ENCODE measurements around the gene UBASH3A. TPM values are rescaled to one million over a fixed set of nuclear protein-coding genes. Genes with fewer than 3 reads are reported as not detected.

UBASH3A gene
- total RNA-seq, 1 experiment from 2014 or later, result 0.07 TPM

DNA sequence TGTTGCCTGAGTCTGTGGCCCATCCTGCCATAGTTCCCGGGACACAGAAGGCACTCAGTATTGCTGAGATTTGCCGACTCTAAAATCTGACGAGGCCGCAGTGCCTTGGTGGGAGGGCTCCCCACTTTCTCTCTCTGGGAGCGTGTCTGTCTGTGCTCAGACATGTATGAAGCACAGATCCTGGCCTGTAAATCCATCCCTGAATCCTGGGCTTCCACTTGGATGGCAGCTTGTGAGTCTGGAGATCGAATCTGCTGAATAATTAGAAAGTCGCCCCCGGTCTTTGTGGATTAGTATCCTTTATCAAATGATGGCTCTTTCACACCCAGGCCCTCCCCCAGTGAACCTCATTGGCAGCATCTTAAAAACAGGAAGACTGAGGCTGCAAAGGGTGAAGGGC is 10.4 kb downstream of the UBASH3A start (continued):
- TF ChIP-seq, protein P1, sequence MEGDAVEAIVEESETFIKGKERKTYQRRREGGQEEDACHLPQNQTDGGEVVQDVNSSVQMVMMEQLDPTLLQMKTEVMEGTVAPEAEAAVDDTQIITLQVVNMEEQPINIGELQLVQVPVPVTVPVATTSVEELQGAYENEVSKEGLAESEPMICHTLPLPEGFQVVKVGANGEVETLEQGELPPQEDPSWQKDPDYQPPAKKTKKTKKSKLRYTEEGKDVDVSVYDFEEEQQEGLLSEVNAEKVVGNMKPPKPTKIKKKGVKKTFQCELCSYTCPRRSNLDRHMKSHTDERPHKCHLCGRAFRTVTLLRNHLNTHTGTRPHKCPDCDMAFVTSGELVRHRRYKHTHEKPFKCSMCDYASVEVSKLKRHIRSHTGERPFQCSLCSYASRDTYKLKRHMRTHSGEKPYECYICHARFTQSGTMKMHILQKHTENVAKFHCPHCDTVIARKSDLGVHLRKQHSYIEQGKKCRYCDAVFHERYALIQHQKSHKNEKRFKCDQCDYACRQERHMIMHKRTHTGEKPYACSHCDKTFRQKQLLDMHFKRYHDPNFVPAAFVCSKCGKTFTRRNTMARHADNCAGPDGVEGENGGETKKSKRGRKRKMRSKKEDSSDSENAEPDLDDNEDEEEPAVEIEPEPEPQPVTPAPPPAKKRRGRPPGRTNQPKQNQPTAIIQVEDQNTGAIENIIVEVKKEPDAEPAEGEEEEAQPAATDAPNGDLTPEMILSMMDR (IDR thresholded peaks at IDR 0.05 in 2 of 3, conservative IDR thresholded peaks at IDR 0.05 in 1 of 3; ENCODE audit: borderline replicate concordance in 1 of 3, insufficient read depth in 1 of 3, low read depth in 2 of 3, low read length in 2 of 3), result no peak
- TF ChIP-seq EZH2 (IDR thresholded peaks at IDR 0.05), result no peak

DNA sequence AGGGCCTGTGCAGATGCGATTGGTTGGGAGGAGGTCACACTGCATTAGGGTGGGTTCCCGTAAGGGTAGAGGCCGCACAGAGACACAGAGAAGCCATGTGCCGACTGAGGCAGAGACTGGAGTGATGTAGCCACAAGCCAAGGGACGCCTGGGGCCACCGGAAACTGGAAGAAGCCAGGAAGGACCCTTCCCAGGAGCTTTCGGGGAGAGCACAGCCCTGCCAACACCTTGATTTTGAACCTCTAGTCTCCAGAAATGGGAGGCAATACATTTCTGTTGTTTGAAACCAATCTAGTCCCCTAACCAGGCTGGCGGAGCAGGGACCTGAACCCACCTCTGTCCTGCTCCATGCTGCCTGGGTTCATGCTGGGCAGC is 10.8 kb downstream of the UBASH3A start:
- no peaks in the 10 kb centered on the region for H3K9me2 ChIP-seq (ENCODE audit: insufficient read depth)
- H3K4me3 ChIP-seq (replicated peaks in 1 of 2; ENCODE audit: low read depth in 1 of 2, low read length in 2 of 2), result peak overlapping the region in 1 of 2 experiments; percentile 30; a peak in 1 of 4 replicates
- H3K4me2 ChIP-seq (ENCODE audit: low read length), result peak overlapping the region; percentile 71
- TF ChIP-seq SIN3A (IDR thresholded peaks at IDR 0.05; ENCODE audit: low read depth) (no peak), YY1 (IDR thresholded peaks at IDR 0.05; ENCODE audit: extremely low read depth, insufficient replicate concordance, low read depth, low read length) (no peak), CBX3 (IDR thresholded peaks at IDR 0.05; ENCODE audit: low read depth) (no peak), TCF7L2 (IDR thresholded peaks at IDR 0.05; ENCODE audit: borderline replicate concordance, extremely low read depth, insufficient read depth, insufficient read length) (no peak), ZNF274 (IDR thresholded peaks at IDR 0.05; ENCODE audit: low read depth, low read length) (no peak), FOSL1 (IDR thresholded peaks at IDR 0.05; ENCODE audit: low read depth) (no peak), POLR2AphosphoS5 (IDR thresholded peaks at IDR 0.05; ENCODE audit: low read depth, low read length) (no peak), ZFX (IDR thresholded peaks at IDR 0.05) (no peak), EZH2phosphoT487 (IDR thresholded peaks at IDR 0.05; ENCODE audit: borderline replicate concordance) (no peak), RAD21 (IDR thresholded peaks at IDR 0.05; ENCODE audit: low read depth) (no peak), EZH2 (IDR thresholded peaks at IDR 0.05) (no peak)
- TF ChIP-seq, protein P1 (IDR thresholded peaks at IDR 0.05 in 2 of 3, conservative IDR thresholded peaks at IDR 0.05 in 1 of 3; ENCODE audit: borderline replicate concordance in 1 of 3, insufficient read depth in 1 of 3, low read depth in 2 of 3, low read length in 2 of 3), result no peak
- TF ChIP-seq, protein P2, sequence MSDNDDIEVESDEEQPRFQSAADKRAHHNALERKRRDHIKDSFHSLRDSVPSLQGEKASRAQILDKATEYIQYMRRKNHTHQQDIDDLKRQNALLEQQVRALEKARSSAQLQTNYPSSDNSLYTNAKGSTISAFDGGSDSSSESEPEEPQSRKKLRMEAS (IDR thresholded peaks at IDR 0.05), result no peak
- peak overlapping the region; percentile 87 for H2AFZ ChIP-seq (ENCODE audit: low read depth, low read length, poor library complexity, severe bottlenecking)
- no TSS peak for BruUV-seq (replicated peaks)
- no peaks in the 10 kb centered on the region for H3K36me3 ChIP-seq (ENCODE audit: control insufficient read depth in 1 of 2, insufficient read depth in 2 of 2, low read length in 2 of 2)
- no peak for DNase-seq (ENCODE audit: low read depth, low spot score)
- RAD21 ChIA-PET (ENCODE audit: low non-redundant PET in 1 of 2, low total read pairs in 2 of 2, uncharacterized antibody in 2 of 2, unreplicated experiment in 2 of 2), result no interaction called here
- POLR2A ChIA-PET, result no interaction called here
- CTCF ChIA-PET, result no interaction called here
- H3K79me2 ChIP-seq (ENCODE audit: insufficient read depth, low read length), result no peaks in the 10 kb centered on the region
- H4K20me1 ChIP-seq (ENCODE audit: insufficient read depth), result no peaks in the 10 kb centered on the region
- H3K9ac ChIP-seq (ENCODE audit: low read length), result no peak overlapping the region; the same call in 1 of the 2 replicates
- H3K9me3 ChIP-seq (ENCODE audit: control insufficient read depth in 1 of 2, insufficient read depth in 1 of 2, low read depth in 1 of 2, low read length in 2 of 2), result no peaks in the 10 kb centered on the region
- H3K27ac ChIP-seq (ENCODE audit: low read depth, low read length), result peak overlapping the region; percentile 16; the same call in 1 of the 2 replicates
- no peak for ATAC-seq
- intact Hi-C loops (cut with micrococcal nuclease), result no loop called here
- H3K27me3 ChIP-seq (ENCODE audit: insufficient read depth, low read length), result peaks cover 4% of the 10 kb centered on the region; the same call in 1 of the 2 replicates
- peaks cover 9 to 16% of the 10 kb centered on the region in 2 experiments for H3K4me1 ChIP-seq (ENCODE audit: control insufficient read depth in 1 of 2, insufficient read depth in 2 of 2, low read length in 2 of 2)

All from HCT116 (cell line).